ENCODE data around the gene NDUFV2.
"Not testable (repeated sequence)": the region's sequence is repeated elsewhere in the genome, so short reads cannot be mapped to it uniquely, and the experiment has no call there.

Gene NDUFV2

GRCh38 chr18:9102508-9103375 lies at the start of gene NDUFV2:
TSS of gene NDUFV2 (plus strand) at chr18:9102699. CDS start at chr18:9102744, 45 bp downstream.
- DNase-seq = peak; percentile 98

- DNase-seq = no peak
Measured at GRCh38 chr18:9053814-9054213, 48.7 kb upstream of the NDUFV2 start.

- DNase-seq = no peak
Measured at GRCh38 chr18:9055185-9055584, 47.3 kb upstream of the NDUFV2 start.

- DNase-seq = no peak
Measured at GRCh38 chr18:9055626-9056025, 46.9 kb upstream of the NDUFV2 start.

- DNase-seq = no peak
Measured at GRCh38 chr18:9057646-9058045, 44.9 kb upstream of the NDUFV2 start.

- no peak for DNase-seq
Measured at GRCh38 chr18:9058406-9058805, 44.1 kb upstream of the NDUFV2 start.

GRCh38 chr18:9062418-9062751 lies 40.1 kb upstream of the NDUFV2 start:
- no peak for DNase-seq

- DNase-seq = no peak
Measured at GRCh38 chr18:9065864-9066263, 36.6 kb upstream of the NDUFV2 start.

GRCh38 chr18:9066358-9066757 lies 36.1 kb upstream of the NDUFV2 start:
- no peak for DNase-seq

GRCh38 chr18:9066817-9067306 lies 35.6 kb upstream of the NDUFV2 start:
- DNase-seq = no peak

- no peak for DNase-seq
Measured at GRCh38 chr18:9067823-9068222, 34.7 kb upstream of the NDUFV2 start.

GRCh38 chr18:9068346-9068745 lies 34.2 kb upstream of the NDUFV2 start:
- no peak for DNase-seq

GRCh38 chr18:9069601-9070000 lies 32.9 kb upstream of the NDUFV2 start:
- DNase-seq = no peak

GRCh38 chr18:9070212-9070611 lies 32.3 kb upstream of the NDUFV2 start:
- no peak for DNase-seq

- DNase-seq = no peak
Measured at GRCh38 chr18:9079818-9080528, 22.5 kb upstream of the NDUFV2 start.

GRCh38 chr18:9081940-9082339 lies 20.6 kb upstream of the NDUFV2 start:
- DNase-seq = no peak

GRCh38 chr18:9082711-9083510 lies 19.6 kb upstream of the NDUFV2 start:
- peak; percentile 26 for DNase-seq

GRCh38 chr18:9086015-9086414 lies 16.5 kb upstream of the NDUFV2 start:
- no peak for DNase-seq

- no peak for DNase-seq
Measured at GRCh38 chr18:9086624-9087023, 15.9 kb upstream of the NDUFV2 start.

- no peak for DNase-seq
Measured at GRCh38 chr18:9087144-9087543, 15.4 kb upstream of the NDUFV2 start.

GRCh38 chr18:9088252-9088651 lies 14.2 kb upstream of the NDUFV2 start:
- no peak for DNase-seq

- not testable (repeated sequence) for DNase-seq
Measured at GRCh38 chr18:9088727-9089126, 13.8 kb upstream of the NDUFV2 start.

GRCh38 chr18:9090578-9090977 lies 11.9 kb upstream of the NDUFV2 start:
- no peak for DNase-seq

Measured in activated gamma-delta T cell treated with Interleukin-2 at 50 U/mL for 16 hours (primary cell).